ENCODE data around the gene HIPK2. TPM values are rescaled to one million over a fixed set of nuclear protein-coding genes. Genes with fewer than 3 reads are reported as not detected.

The HIPK2 gene
- total and polyA plus RNA-seq, 2 of the 4 experiments (the other 2 are of a cell fraction) = 22.0 to 27.1 TPM

DNA sequence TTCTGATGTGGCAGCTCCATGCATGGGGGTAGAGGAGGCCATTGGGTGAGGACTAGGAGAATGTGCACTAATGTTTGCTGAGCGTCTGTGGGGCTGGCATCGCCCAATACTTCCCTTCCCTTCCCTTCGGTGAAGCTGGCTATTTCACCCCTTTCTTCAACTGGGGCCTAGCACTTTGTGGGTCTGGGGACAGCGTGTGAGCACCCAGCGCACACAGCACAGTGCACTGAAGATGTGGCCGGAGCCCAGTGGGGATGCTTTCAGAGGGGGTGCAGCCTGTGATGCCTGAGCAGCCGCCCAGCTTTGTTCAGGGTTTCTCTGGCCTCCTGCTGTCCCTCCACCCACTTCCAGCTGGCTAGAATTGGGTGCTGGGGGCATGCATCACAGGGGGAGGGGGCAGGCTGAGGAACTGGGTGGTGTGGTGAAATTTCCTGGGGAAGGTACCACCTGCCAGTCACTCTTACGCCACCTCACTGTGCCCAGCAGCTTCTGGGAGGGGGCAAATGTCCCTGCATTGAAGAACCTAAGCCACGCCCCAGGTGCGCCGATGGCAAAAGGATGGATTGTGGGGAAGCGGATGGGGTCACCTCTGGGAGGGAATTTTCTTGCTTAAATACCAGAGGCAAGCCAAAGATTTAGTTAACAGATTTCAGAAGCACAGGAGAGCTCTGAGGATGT is 208.8 kb downstream of the HIPK2 start:
- Histone ChIP-seq H2AK5ac (ENCODE audit: low read depth, low read length) (no peak overlapping the region), H3K36me3 (ENCODE audit: control insufficient read depth, insufficient read depth, low read length) (peaks cover 75% of the 10 kb centered on the region), H4K5ac (ENCODE audit: low read depth, low read length) (no peak overlapping the region), H2BK5ac (ENCODE audit: low read depth, low read length, poor library complexity, severe bottlenecking) (no peak overlapping the region), H3K18ac (ENCODE audit: low read depth, low read length) (no peak overlapping the region), H3K27me3 (ENCODE audit: control insufficient read depth, insufficient read depth, low read length) (no peaks in the 10 kb centered on the region), H3K4ac (ENCODE audit: low read depth, low read length) (no peak overlapping the region), H3K9me1 (ENCODE audit: insufficient read depth, low read length) (peaks cover 4% of the 10 kb centered on the region; the same call in 1 of the 2 replicates), H2BK20ac (ENCODE audit: low read depth, low read length) (no peak overlapping the region), H2AK9ac (replicated peaks; ENCODE audit: low read depth, low read length, poor library complexity) (no peak overlapping the region), H4K8ac (ENCODE audit: low read depth in 2 of 2, low read length in 2 of 2) (no peak overlapping the region), H3K4me1 (ENCODE audit: control insufficient read depth, insufficient read depth, low read length) (peaks cover 2% of the 10 kb centered on the region; the same call in 1 of the 2 replicates), H2BK120ac (ENCODE audit: low read depth, low read length) (no peak overlapping the region), H2BK15ac (ENCODE audit: low read depth, low read length) (no peak overlapping the region), H3K14ac (replicated peaks; ENCODE audit: low read depth, low read length) (no peak overlapping the region), H4K20me1 (ENCODE audit: insufficient read depth, low read length) (peaks cover 11% of the 10 kb centered on the region; the same call in 1 of the 2 replicates), H3K9me3 (ENCODE audit: control insufficient read depth, insufficient read depth, low read length) (no peaks in the 10 kb centered on the region), H3K27ac (ENCODE audit: insufficient read depth, low read length) (no peak overlapping the region), H3K79me1 (ENCODE audit: low read depth in 1 of 2, low read length in 2 of 2) (peaks cover 0 to 30% of the 10 kb centered on the region in 2 experiments; a peak in 3 of 4 replicates), H3K23ac (ENCODE audit: low read depth, low read length) (no peak overlapping the region), H4K91ac (ENCODE audit: insufficient read depth, low read depth, low read length) (no peak overlapping the region), H3K9ac (ENCODE audit: low read depth, low read length) (no peak overlapping the region), H3K4me2 (ENCODE audit: low read depth, low read length) (no peak overlapping the region), H3K4me3 (ENCODE audit: insufficient read depth, low read depth, low read length) (no peak overlapping the region), H3K56ac (ENCODE audit: extremely low read depth, insufficient read depth, low read length) (no peak overlapping the region), H2AFZ (replicated peaks; ENCODE audit: low read length, poor library complexity) (no peak overlapping the region)
- dilution Hi-C loops (cut with HindIII; ENCODE audit: low sequenced_read_pairs, unreplicated experiment) (no loop called here), intact Hi-C loops (cut with micrococcal nuclease) (no loop called here), in situ Hi-C loops (cut with MboI; ENCODE audit: low sequenced_read_pairs) (no loop called here)
- ChIA-PET POLR2A (ENCODE audit: unreplicated experiment) (no interaction called here), CTCF (no interaction called here)
- 67% methylated on average over 3 of the region's 12 CpGs; no CpG with 5 or more reads in 1 of the 2 experiments for WGBS, 2 experiments (ENCODE audit: extremely low coverage in 2 of 2, insufficient read length in 1 of 2)
- DNase-seq (no peak), ATAC-seq (ENCODE audit: low read depth) (no peak)
- BruUV-seq (replicated peaks) = no TSS peak
- TF ChIP-seq ELK1 (IDR thresholded peaks at IDR 0.05; ENCODE audit: borderline replicate concordance, low read depth, low read length) (no peak), RAD21 (IDR thresholded peaks at IDR 0.05; ENCODE audit: low read length) (no peak), CHD1 (IDR thresholded peaks at IDR 0.05; ENCODE audit: low read depth, low read length) (no peak), CEBPB (IDR thresholded peaks at IDR 0.05; ENCODE audit: low read depth, low read length) (no peak), MAZ (IDR thresholded peaks at IDR 0.05; ENCODE audit: borderline replicate concordance, low read depth, low read length) (no peak), POLR2A (IDR thresholded peaks at IDR 0.05; ENCODE audit: low read depth, low read length) (no peak), SMC3 (IDR thresholded peaks at IDR 0.05; ENCODE audit: low read depth, low read length) (no peak), CTCF (conservative IDR thresholded peaks at IDR 0.05; ENCODE audit: low read depth, low read length) (no peak), RCOR1 (IDR thresholded peaks at IDR 0.05; ENCODE audit: insufficient replicate concordance, low read length) (no peak), BHLHE40 (IDR thresholded peaks at IDR 0.05; ENCODE audit: low read depth, low read length) (no peak), NFE2L2 (IDR thresholded peaks at IDR 0.05; ENCODE audit: low read depth, low read length) (no peak), RFX5 (IDR thresholded peaks at IDR 0.05; ENCODE audit: low read depth, low read length) (no peak), MAFK (IDR thresholded peaks at IDR 0.05; ENCODE audit: low read depth, low read length) (no peak)
- TF ChIP-seq, protein P1, sequence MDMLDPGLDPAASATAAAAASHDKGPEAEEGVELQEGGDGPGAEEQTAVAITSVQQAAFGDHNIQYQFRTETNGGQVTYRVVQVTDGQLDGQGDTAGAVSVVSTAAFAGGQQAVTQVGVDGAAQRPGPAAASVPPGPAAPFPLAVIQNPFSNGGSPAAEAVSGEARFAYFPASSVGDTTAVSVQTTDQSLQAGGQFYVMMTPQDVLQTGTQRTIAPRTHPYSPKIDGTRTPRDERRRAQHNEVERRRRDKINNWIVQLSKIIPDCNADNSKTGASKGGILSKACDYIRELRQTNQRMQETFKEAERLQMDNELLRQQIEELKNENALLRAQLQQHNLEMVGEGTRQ (IDR thresholded peaks at IDR 0.05; ENCODE audit: low read depth, low read length) = no peak

Measured in IMR-90 (cell line).